Endothelial cell (in vitro differentiated cells): ENCODE results near the gene SSBP1. TPM values are rescaled to one million over a fixed set of nuclear protein-coding genes. Genes with fewer than 3 reads are reported as not detected.
A peak's percentile ranks its signal among the peaks of the same experiment; 100 is the strongest.

Source experiments
- DNase-seq: peaks from one replicate; pipeline ENCODE4 v3.0.0; 2021; ENCODE audit warnings: low spot score
- H3K27ac Mint-ChIP-seq: one replicate; pipeline ENCODE4 v1.8.0; 2021; ENCODE audit warnings: mixed read lengths, inconsistent platforms; ENCODE audit not compliant: unreplicated experiment
- H3K27me3 Mint-ChIP-seq: one replicate; pipeline ENCODE4 v1.8.0; 2021; ENCODE audit warnings: mild to moderate bottlenecking, moderate library complexity, mixed read lengths, inconsistent platforms; ENCODE audit not compliant: unreplicated experiment
- H3K36me3 Mint-ChIP-seq: one replicate; pipeline ENCODE4 v1.8.0; 2021; ENCODE audit warnings: mild to moderate bottlenecking, low read depth, mixed read lengths, inconsistent platforms; ENCODE audit not compliant: unreplicated experiment
- H3K4me1 Mint-ChIP-seq: one replicate; pipeline ENCODE4 v1.8.0; 2021; ENCODE audit warnings: mild to moderate bottlenecking, mixed read lengths, inconsistent platforms; ENCODE audit not compliant: unreplicated experiment
- H3K4me3 Mint-ChIP-seq: one replicate; pipeline ENCODE4 v1.8.0; 2021; ENCODE audit warnings: mild to moderate bottlenecking, mixed read lengths, inconsistent platforms; ENCODE audit not compliant: unreplicated experiment
- H3K9me3 Mint-ChIP-seq: one replicate; pipeline ENCODE4 v1.8.0; 2021; ENCODE audit warnings: mixed read lengths, inconsistent platforms; ENCODE audit not compliant: unreplicated experiment
- CTCF ChIP-seq: fragments of 200-600 bp; sonication (generic); IDR thresholded peaks from one replicate; pipeline ENCODE4 v1.5.0; 2021; ENCODE audit warnings: antibody characterized with exemption; ENCODE audit not compliant: unreplicated experiment
- total RNA-seq: library from RNA; stranded (reverse); fragmentation: NEBNext Ultra II Directional; extraction: Animal tissue kit (Norgen Biotek cat#: 25700); gene quantifications from one replicate; pipeline ENCODE4 v1.2.1, GENCODE V29; 2021; ENCODE audit not compliant: unreplicated experiment

SSBP1 gene
- total RNA-seq, 1 donor from 2014 or later = 130 TPM

GRCh38 chr7:141695803-141696289 lies 42.3 kb upstream of the SSBP1 start:
- DNase-seq = no peak
- peak overlapping the region; percentile 54 for H3K4me3 Mint-ChIP-seq
- H3K36me3 Mint-ChIP-seq = peaks cover 8% of the 10 kb centered on the region
- H3K4me1 Mint-ChIP-seq = peaks cover 67% of the 10 kb centered on the region
- H3K27ac Mint-ChIP-seq = peak overlapping the region; percentile 84
- no peaks in the 10 kb centered on the region for H3K9me3 Mint-ChIP-seq
- H3K27me3 Mint-ChIP-seq = peaks cover 9% of the 10 kb centered on the region
- no peak for TF ChIP-seq CTCF

GRCh38 chr7:141696348-141696747 lies 41.8 kb upstream of the SSBP1 start:
- Mint-ChIP-seq H3K9me3 (no peaks in the 10 kb centered on the region), H3K36me3 (peaks cover 8% of the 10 kb centered on the region), H3K27ac (peak overlapping the region; percentile 84), H3K4me1 (peaks cover 69% of the 10 kb centered on the region), H3K27me3 (peaks cover 9% of the 10 kb centered on the region), H3K4me3 (no peak overlapping the region)
- TF ChIP-seq CTCF = no peak
- no peak for DNase-seq

GRCh38 chr7:141697211-141697871 lies 40.8 kb upstream of the SSBP1 start:
- DNase-seq = no peak
- Mint-ChIP-seq H3K27ac (peak overlapping the region; percentile 74), H3K36me3 (peaks cover 8% of the 10 kb centered on the region), H3K9me3 (no peaks in the 10 kb centered on the region), H3K4me3 (no peak overlapping the region), H3K27me3 (peaks cover 9% of the 10 kb centered on the region), H3K4me1 (peaks cover 70% of the 10 kb centered on the region)
- no peak for TF ChIP-seq CTCF

GRCh38 chr7:141698247-141699015 lies 39.7 kb upstream of the SSBP1 start:
- H3K36me3 Mint-ChIP-seq = peaks cover 8% of the 10 kb centered on the region
- no peaks in the 10 kb centered on the region for H3K9me3 Mint-ChIP-seq
- no peak overlapping the region for H3K27ac Mint-ChIP-seq
- DNase-seq = no peak
- peak overlapping the region; percentile 62 for H3K4me3 Mint-ChIP-seq
- no peak for TF ChIP-seq CTCF
- H3K27me3 Mint-ChIP-seq = peaks cover 11% of the 10 kb centered on the region
- H3K4me1 Mint-ChIP-seq = peaks cover 77% of the 10 kb centered on the region

GRCh38 chr7:141699860-141700259 lies 38.3 kb upstream of the SSBP1 start:
- no peak overlapping the region for H3K27ac Mint-ChIP-seq
- DNase-seq = no peak
- H3K27me3 Mint-ChIP-seq = peaks cover 11% of the 10 kb centered on the region
- H3K4me1 Mint-ChIP-seq = peaks cover 80% of the 10 kb centered on the region
- TF ChIP-seq CTCF = no peak
- no peaks in the 10 kb centered on the region for H3K9me3 Mint-ChIP-seq
- H3K4me3 Mint-ChIP-seq = peak overlapping the region; percentile 89
- H3K36me3 Mint-ChIP-seq = peaks cover 4% of the 10 kb centered on the region
